SK-N-SH treated with all-trans-retinoic acid at 6 μM for 48 hours (cell line): Measurements from ENCODE around the gene ATG10.

Experiments used
- CREB5 ChIP-seq: fragments of 250-450 bp; sonication (Bioruptor Pico); IDR thresholded peaks from 2 replicates; pipeline ENCODE4 v1.5.1; 2020; ENCODE audit warnings: low read depth, mild to moderate bottlenecking, moderate library complexity
- CSDC2 ChIP-seq: fragments of 250-450 bp; sonication (Bioruptor Pico); IDR thresholded peaks from 2 replicates; pipeline ENCODE4 v1.5.0; 2020; ENCODE audit warnings: mild to moderate bottlenecking, moderate library complexity
- ESRRG ChIP-seq: fragments of 250-450 bp; sonication (Bioruptor Pico); IDR thresholded peaks from 2 replicates; pipeline ENCODE4 v1.6.1; 2021; ENCODE audit warnings: mild to moderate bottlenecking
- OSR1 ChIP-seq: fragments of 250-450 bp; sonication (Bioruptor Pico); IDR thresholded peaks from 2 replicates; pipeline ENCODE4 v1.8.0; 2022; ENCODE audit warnings: moderate library complexity, mild to moderate bottlenecking, inconsistent platforms
- PPARA ChIP-seq: fragments of 250-450 bp; sonication (Bioruptor Pico); IDR thresholded peaks from 2 replicates; pipeline ENCODE4 v1.5.0; 2020; ENCODE audit warnings: mild to moderate bottlenecking, borderline replicate concordance
- TCF4 ChIP-seq: fragments of 250-450 bp; sonication (Bioruptor Pico); IDR thresholded peaks from 2 replicates; pipeline ENCODE4 v1.8.0; 2021; ENCODE audit warnings: mild to moderate bottlenecking, moderate library complexity, borderline replicate concordance
- TSHZ2 ChIP-seq: fragments of 250-450 bp; sonication (Bioruptor Pico); IDR thresholded peaks from 2 replicates; pipeline ENCODE4 v1.5.0; 2020; ENCODE audit warnings: mild to moderate bottlenecking, moderate library complexity
- ZC3H10 ChIP-seq: fragments of 250-450 bp; sonication (Bioruptor Pico); IDR thresholded peaks from 2 replicates; pipeline ENCODE4 v1.5.1; 2021; ENCODE audit warnings: mild to moderate bottlenecking, moderate library complexity
- ZNF70 ChIP-seq: fragments of 450-650 bp; formaldehyde crosslinking; IDR thresholded peaks from 2 replicates; pipeline ENCODE4 v1.5.0; 2020; ENCODE audit warnings: mild to moderate bottlenecking, moderate library complexity

DNA sequence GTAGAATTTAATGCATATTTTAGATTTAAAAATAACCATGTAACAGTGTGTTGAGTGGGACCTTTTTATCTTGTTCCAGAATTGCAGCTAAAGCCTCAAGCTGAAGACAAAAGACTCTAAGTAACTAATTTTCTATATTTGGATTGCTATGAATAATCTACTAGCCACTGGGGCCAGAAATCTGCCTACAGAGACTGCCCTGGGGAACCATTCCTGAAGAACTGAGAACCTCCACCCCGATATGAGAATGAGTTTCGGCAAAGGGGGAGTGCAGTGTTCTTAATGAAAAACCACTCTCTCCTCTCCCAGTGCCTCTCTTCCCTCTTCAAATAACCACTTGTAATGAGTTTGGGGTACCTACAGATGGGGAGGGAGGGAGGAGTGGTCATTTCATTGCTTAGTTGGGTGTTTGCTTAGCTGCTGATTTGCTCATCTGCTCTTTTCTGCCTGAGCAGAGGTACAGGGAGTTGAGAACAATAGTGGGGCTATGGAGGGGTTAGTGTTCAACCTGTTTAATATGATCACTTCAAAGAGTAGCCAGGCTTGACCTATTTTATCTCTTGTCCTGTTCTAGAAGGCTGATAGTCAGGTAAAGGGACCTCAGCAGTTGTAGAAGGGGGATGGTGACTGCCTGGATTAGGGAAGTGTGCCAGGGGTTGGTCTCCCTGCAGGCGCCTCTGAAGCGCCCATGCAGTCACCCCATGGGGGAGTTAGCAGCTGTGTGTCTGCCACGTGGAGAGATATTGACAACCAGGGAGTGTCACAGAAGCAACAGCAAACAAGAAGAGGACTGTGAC lies 47.7 kb downstream of the ATG10 start:
- TF ChIP-seq TCF4 (CRISPR knock-in tag) (no peak), ZNF70 (CRISPR knock-in tag) (no peak), TSHZ2 (CRISPR knock-in tag) (no peak), ESRRG (CRISPR knock-in tag) (no peak), OSR1 (CRISPR knock-in tag) (no peak), ZC3H10 (CRISPR knock-in tag) (no peak), CSDC2 (CRISPR knock-in tag) (no peak), CREB5 (CRISPR knock-in tag) (no peak), PPARA (CRISPR knock-in tag) (no peak)
